DMS 273 treated with DMSO at 0.1 percent for 48 hours (cell line): ENCODE results near the gene UBAC1.
A peak's percentile ranks its signal among the peaks of the same experiment; 100 is the strongest.
"Not testable (repeated sequence)": the region's sequence is repeated elsewhere in the genome, so short reads cannot be mapped to it uniquely, and the experiment has no call there.

Source experiments
- DNase-seq: peaks from one replicate; lab custom pipeline; 2025; lab: John Stamatoyannopoulos, UW

Gene UBAC1

DNA sequence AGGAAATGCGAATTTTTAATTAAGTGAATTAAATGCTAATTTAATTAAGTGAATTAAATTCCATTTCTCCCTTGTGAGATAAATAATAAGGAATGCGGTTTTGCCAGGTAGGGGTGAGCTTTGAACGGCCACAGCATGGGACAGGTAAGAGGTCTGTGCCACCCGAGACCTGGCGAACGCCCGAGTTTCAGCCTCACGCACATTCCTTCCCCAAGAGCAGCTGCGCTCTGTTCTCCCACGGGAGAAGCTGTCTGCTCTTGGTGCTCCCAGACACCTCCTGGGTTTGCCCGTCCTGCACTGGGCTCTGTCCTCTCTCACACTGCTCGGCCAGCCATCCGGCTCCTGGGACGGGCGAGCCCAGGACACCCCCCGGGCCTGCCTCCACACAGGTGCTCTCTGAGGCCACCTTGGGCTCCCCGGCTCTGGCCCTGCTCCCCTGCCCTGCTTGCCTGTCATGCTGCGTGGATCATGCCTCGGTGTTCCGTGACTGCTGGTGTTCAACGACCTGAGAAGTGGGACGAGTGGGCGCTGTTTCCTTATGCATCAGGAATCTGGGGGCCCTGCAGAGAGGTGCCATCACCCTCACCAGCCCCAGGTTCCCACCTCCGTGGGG is 40.1 kb downstream of the UBAC1 start:
- no peak for DNase-seq

DNA sequence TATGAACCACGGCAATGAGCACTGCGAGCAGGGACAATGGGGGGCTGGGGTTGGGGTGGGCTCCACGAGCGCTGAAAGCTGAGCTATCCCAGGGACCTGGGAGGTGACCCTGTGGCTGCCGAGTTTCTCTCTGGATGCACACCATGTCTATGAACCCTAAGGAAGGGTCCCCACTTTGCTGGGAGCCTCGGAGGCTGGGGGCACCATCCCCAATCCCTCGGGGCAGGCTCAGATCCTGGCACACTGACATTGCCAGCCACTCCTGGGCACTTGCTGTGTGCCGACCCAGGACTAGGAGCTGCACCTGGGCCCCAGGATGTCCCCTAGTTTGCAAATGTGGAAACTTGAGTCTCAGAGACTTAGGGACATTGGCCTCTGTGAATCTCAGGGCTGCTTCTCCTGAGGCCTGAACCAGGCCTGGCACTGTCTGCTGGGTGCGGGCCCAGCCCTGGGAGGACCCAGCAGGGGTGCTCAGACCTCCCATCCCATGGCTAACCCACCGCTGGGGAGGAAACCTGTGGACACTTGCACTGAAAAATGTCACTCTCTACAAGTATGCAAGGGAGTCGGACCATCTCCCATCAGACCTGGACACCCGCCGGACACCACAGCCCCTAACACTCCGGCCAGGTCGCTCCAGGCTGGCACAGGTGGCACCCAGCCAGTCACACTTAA is 40.8 kb downstream of the UBAC1 start:
- no peak for DNase-seq

DNA sequence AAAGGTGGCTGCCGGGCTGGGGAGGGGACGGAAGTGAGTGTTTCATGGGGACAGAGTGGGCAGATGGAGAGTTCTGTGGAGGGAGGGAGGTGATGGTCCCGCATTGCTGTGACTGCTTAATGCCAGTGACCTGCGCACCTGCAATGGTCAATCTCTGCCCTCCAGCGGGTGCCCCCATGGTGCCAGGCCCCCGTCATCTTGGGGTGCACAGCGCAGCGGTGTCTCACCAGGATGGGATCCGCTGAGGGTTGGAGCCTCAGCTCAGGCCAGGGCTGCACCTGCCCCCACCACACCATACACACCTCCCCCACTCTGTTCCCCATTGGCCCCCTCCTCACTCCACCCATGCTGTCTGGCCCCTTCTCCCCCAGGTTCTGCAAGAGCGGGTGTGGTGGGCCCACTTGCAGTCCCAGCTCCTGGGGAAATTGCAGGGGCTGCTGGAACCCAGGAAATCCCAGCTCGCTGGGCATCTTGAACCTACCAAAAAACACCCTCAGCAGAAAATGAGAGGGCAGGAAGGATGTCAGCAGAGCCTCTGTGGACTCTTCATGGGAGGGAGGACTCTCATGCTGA is 41.8 kb downstream of the UBAC1 start:
- DNase-seq, result no peak

DNA sequence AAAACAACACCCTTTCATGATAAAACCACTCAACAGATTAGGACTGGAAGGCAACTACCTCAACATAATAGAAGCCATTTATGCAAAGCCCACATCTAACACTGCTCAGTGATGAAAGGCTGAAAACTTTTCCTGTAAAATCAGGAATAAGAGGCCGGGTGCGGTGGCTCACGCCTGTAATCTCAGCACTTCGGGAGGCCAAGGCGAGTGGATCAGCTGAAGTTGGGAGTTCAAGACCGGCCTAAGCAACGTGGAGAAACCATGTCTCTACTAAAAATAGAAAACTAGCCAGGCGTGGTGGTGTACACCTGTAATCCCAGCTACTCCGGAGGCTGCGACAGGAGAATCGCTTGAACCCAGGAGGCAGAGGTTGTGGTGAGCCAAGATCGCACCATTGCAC is 44.9 kb downstream of the UBAC1 start:
- DNase-seq, result not testable (repeated sequence)

DNA sequence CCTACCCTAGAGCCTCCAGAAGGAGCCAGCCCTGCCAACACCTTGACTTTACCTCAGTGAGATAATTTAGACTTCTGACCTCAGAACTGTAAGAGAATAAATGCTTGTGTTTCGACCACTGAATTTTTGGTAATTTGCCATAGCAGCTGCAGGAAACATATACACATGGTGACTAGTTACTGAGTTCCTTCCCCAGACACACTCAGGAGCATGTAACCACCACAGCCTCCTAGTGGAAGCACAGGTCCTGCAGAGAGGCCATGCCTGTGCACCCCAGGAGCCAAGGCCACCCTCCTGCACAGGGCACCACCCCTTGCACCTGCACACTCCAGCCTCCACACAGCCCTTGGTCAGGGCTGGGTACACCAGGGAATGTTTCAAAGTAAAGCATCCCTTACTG is 46.3 kb downstream of the UBAC1 start:
- no peak for DNase-seq

DNA sequence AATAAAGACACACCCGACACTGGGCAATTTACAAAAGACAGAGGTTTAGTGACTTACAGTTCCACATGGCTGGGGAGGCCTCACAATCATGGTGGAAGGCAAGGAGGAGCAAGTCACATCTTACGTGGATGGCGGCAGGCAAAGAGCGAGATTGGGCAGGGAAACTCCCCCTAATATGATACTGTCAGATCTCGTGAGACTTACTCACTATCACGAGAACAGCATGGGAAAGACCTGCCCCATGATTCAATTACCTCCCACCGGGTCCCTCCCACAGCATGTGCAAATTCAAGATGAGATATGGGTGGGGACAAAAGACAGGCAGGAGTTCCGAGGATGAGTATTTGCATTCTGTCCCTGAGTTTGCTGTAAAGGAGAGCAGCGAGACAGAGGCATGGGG is 49.9 kb downstream of the UBAC1 start:
- not testable (repeated sequence) for DNase-seq

DNA sequence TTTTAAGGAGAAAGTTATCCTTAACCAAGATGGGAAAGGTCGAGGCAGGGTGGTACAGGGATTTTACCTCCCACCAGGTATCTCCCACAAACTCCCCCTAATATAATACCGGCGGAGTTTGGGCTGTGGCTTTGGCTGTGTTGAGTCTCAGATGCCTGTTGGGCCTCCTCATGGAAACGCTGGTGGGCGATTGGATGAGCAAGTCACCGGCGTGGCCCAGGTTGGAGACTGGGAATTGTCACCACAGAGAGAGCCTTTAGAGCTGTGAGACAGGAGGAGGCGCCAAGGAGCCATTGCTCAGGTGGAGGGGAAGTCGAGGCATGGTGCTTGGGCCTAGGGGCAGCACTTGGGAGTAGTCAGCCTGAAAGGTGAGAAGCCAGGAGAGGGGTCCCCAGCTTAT is 50.4 kb downstream of the UBAC1 start:
- DNase-seq, result no peak

DNA sequence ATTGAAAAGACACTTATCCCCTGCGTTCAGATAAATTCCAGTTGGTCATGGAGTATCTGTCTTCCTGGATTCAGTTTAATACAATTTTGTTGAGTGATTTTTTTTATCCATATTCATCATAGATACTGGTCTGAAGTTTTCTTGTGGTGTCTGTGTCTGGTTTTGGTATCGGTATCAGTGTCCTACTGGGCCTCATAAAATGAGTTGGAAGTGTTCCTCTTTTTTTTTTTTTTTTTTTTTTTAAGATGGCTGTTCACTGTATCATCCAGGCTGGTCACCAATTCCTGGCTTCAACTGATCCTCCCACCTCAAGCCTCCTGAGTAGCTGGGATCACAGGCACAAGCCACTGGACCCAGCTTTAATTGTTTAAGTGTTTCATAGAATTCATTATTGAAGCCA is 51.0 kb downstream of the UBAC1 start:
- no peak for DNase-seq

DNA sequence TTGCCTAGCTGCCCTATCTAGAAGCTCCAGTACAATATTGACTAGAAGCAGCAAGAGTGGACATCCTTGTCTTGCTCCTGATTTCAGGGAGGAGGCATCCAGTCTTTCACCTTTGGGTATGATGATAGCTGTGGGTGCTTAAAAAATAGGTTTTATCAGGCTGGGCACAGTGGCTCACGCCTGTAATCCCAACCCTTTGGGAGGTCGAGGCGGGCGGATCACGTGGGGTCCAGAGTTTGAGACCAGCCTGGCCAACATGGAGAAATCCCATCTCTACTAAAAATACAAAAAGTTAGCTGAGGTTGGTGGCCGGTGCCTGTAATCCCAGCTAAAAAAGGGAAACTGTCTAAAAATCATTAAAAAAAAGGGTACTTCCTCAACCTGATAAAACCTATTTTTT is 51.8 kb downstream of the UBAC1 start:
- DNase-seq, result no peak

DNA sequence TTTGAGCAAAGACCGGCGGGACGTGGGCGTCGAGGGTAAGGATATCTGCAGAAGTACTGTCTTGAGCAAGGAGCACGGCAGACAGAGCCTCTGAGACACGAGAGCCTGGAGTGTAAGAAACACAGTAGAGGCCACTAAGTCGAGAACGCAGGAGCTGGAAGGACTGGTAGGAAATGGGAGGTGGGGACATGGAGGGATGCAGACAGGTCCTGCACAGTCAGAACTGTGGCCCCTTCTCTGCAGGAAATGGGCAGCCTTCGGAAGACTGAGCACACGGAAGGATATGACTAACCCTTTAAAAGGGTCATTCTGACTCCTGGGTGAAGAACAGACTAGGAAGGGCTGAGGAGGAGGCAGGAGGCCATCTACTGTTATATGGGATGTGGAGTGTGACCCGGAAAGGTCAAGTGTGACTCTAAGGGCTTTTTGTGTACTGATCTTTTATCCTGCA is 52.4 kb downstream of the UBAC1 start:
- no peak for DNase-seq

DNA sequence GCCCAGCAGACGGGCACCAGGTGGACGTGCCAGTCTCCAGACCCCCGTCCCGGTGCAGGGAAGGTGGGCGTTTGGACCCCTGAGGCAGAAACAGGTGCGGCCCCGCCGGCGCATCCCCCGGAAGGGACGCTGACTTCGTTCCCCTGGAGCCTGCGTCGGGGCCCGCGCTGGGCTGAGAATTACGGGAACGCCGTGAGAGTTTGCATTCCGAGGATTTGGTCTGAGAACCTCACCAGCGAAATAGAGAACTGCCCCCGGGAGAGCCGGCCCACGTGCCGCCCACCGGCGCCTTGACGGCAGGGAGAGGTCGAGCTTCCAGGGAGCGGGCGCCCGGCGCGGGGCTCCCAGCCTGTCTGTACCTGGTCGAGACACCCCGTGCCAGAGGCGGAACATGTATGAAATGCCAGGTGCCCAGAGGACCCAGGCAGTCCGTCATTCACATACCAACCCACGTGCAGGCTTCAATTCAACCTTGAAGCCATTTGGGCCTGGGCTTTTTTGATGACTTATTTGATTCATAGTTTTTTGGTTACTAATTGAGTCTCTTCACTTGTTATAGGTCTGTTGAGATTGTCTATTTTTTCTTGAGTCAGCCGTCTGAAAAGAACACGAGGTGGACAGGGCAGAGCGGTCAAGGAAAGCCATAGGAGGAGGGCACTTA is 53.0 kb downstream of the UBAC1 start:
- no peak for DNase-seq

DNA sequence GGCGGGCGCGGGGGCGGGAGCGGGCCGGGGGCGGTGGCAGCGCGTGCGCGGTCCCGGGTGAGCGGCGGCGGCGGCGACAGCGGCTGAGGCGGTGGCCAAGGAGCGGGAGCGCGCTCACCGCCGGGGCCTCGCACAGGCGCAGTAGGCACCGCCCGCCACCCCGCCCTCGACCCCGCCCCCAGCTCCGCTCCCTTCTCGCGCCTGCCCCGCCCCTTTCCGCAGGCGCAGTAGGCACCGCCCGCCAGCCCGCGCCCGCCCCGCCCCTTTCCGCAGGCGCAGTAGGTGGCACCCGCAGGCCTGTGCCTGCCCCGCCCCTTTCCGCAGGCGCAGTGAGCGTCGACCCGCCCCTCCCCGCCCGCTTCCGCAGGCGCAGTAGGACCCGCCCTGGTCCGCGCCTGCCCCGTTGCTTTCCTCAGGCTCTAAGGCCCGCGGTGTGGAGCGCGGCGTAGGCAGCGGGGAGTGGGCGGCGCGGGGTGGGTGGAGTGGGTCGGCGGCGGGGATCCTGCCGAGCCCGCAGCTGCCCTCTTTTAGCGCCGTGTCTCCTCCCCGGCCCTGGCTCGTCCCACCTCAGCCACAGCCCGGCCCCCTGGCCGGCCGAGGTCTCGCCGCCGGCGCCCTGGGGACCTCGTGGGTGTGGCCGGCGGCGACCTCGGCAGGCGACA is 53.6 kb downstream of the UBAC1 start, which contains the start of gene CAMSAP1:
TSS of gene CAMSAP1 (minus strand) at position 116 of the 662 bp plus-strand sequence. CDS start 387 bp downstream, outside the sequence.
- peak; percentile 83 for DNase-seq

DNA sequence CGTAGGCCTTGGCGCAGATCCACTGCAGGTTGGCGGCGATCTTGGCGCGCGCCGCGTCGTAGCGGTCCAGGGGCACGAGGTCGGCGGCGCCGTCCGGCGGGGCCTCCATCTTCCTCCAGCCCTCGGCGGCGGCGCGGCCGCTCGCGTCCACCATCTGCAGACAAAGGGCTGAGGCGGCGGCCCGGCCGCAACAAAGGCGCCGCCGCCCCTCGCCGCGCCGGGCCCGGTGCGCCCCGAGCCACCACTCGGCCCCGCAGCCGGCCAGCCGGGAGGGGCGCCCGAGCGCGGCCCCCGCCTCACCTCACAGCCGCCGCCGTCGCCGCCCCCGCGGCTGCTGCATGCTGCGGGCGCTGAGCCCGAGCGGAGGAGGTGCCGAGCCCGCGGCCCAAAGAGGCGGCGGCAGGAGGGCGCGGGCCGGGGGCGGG is 54.2 kb downstream of the UBAC1 start:
- DNase-seq, result no peak

DNA sequence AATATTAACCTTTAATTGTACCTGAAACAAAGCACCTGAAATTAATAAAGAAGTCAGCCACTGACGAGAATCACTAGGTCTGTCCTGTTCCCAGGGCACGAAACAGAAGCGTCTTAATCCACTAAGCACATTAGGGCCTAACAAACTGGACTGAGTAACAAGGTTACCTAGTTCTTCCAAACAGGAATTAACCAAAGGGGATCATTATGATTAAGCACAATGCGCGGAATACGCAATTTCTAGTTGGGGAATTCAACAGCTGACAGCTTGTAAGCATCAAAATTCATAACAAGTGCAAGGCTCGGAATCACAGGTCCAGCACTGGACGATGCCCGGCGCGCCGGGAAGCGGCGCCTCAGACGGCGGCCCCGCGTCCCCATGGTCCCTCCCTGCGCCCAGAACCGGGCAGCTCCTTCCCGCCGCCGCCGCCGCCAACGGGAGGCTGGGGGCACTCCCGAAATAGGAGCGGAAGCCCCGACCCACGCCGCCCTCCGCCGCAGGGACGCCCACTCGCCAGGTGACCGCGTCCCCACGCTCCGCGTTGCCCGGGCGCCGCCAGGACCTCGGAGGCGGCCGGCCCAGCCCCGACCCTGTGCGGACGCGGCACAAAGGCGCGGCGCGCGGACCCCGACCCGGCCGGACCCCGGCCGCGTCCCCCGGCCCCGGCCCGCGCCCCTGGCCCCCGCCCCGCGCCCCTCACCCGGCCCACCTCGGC is 54.7 kb downstream of the UBAC1 start:
- DNase-seq, result no peak

DNA sequence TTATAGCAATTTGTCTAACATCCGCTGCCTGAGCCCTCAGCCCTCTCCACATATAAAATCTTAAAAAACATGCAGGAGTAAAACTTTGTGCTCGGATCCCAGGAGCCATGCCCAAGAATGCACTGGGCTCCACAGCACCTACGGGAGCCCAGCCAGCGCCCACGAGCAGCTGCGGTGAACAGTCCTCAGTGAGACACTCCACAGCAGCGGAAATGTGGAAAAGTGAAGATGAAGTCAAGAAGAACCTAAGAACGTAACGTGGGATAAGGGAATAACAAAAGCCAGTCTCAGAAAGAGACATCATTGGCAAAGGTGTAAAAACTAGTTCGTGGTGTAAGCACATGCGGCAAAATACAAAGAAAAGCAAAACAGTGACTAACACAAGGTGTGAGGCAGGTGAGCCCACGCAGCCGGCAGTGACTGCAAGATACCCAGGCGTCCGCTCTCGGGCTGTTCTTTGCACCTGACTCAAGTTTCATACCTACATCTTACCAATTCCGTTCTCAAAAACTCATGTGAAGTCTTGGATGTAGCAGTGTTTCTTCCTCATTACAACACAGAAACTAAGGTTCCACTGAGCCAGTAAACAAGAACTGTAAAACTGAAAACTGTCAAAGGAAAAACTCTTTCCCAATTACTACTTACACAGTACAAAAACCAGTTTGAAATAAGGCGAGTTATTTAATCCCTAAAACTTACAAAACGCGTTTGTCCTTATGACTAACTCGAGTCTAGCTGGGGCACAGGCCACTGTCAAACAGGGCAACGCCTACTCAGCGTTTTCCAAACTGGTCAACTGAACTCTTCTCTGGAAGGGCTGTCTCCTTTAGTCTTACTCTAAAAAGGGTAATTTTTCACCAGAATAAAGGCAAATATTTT is 55.6 kb downstream of the UBAC1 start:
- DNase-seq, result no peak

DNA sequence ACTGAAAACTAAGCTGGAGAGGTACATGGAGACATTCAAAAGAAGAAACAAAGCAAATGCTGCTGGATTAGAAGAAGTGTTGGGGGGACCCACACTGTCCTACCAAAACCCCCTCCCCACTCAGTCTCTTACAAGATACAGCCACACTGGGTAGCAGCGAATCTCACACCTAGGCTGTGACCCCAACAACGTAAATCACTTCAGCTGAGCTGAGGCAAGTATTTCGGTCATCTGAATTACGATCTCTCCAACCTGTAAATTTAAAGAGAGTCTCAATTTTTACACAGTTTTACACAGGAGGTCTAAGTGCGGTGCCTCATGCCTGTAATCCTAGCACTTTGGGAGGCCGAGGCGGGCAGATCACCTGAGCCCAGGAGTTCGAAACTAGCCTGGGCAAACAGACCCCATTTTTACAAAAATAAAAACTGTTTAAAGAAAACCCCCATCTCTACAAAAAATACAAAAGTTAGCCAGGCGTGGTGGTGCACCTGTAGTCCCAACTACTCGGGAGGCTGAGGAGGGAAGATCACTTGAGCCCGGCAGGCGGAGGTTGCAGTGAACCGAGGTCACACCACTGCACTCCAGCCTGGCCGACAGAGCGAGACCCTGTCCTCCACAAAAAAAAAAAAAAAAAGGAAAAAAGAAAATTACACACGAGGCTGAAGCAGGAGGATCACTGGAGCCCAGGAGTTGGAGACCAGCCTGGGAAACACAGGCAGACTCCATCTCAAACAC is 57.2 kb downstream of the UBAC1 start:
- no peak for DNase-seq

DNA sequence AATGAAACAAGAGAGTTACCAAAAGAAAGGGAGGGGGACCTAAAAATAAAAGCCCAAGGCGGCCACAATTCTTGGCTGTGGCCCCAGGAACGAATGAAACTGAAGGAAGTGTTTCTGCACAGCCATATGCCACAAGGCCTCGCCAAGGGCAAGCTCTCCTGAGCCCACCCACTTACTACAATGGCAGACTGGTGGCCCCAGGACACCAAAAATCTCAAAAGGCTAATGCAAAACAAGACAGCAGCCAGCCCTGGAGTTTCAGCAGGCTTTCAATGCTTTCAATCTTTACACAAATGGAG is 57.9 kb downstream of the UBAC1 start:
- no peak for DNase-seq

DNA sequence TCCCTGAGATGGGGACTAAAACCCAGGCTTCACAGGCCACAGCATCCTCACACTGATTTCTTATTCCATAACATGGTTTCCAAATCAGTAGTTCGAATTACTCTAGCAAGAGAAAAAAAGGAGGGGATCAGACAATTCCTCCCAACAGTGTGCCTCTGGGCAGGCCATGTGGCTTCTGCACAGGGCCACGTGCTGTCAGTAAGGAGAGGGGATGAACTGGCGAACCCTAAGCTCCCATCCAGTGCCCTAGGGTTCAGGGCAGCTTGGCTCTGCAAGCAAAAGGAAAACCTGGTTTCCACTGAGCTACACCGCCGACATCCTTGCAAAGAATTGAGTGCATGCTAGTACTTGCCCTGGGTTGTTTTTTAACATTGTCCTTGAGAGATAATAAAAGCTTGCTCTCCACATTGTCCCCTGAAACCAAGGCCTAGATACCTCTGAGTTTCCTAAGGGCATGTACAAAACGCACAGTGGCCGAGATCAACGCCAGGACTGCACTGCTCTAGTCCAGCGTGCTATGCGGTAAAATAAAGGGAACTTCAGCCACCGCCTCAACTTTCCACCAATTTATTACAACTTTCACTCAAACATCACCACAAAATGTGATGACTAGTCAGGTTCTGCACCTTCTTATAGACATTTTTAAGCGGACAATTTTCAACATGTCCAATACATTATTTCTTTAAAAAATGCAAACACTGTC is 58.4 kb downstream of the UBAC1 start:
- DNase-seq, result no peak

DNA sequence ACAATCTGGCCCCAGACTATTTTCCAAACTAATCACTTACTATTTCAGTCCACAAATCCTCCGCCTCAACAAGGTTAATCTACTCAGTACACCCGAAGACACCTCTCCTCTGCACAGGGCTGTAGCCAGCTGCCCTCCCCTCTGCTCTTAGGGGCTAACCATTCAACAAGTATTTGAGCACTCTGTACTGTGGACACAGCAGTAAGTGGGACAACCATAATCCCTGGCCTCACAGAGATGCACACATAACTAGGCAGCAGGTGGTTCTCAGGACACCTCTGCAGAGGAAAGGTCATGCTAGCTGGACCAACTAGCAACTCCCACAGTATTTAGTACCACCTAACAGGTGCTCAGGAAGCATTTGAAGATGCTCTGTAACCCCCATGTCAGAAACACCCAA is 59.3 kb downstream of the UBAC1 start:
- no peak for DNase-seq
